Keratinocyte (primary cell): Measurements from ENCODE around the gene PIH1D1. TPM values are rescaled to one million over a fixed set of nuclear protein-coding genes. Genes with fewer than 3 reads are reported as not detected.

Source experiments
- DNase-seq: peaks from one replicate; pipeline ENCODE4 v3.0.0-alpha.2; 2011; ENCODE audit warnings: low read depth, missing footprints, low spot score
- FAIRE-seq: peaks from 2 replicates; lab custom pipeline; 2011; peaks lifted over from hg19 to GRCh38; lab: Jason Lieb, UNC
- H2AFZ ChIP-seq: 2 replicates; pipeline ENCODE4 v1.6.0; 2012; ENCODE audit warnings: low read length, control low read depth, inconsistent platforms; ENCODE audit not compliant: control insufficient read depth
- H3K27ac ChIP-seq: 2 replicates; pipeline ENCODE4 v1.5.1; 2011; ENCODE audit warnings: low read length; ENCODE audit not compliant: control insufficient read depth, insufficient read depth
- H3K27me3 ChIP-seq: 3 replicates; pipeline ENCODE4 v1.6.0; 2011; ENCODE audit warnings: low read length; ENCODE audit not compliant: control insufficient read depth, insufficient read depth; ENCODE audit errors: extremely low read depth
- H3K36me3 ChIP-seq, 2 experiments: 2 replicates in 1 of 2; 3 replicates in 1 of 2; pipeline ENCODE4 v1.5.1; 2011; ENCODE audit warnings: low read length in 2 of 2, mild to moderate bottlenecking in 1 of 2; ENCODE audit not compliant: control insufficient read depth in 2 of 2, insufficient read depth in 2 of 2; ENCODE audit errors: extremely low read depth in 1 of 2
- H3K4me1 ChIP-seq: 3 replicates; pipeline ENCODE4 v1.5.1; 2011; ENCODE audit warnings: low read length; ENCODE audit not compliant: control insufficient read depth, insufficient read depth; ENCODE audit errors: extremely low read depth
- H3K4me2 ChIP-seq: 3 replicates; pipeline ENCODE4 v1.6.0; 2011; ENCODE audit warnings: low read depth, low read length; ENCODE audit not compliant: control insufficient read depth, insufficient read depth; ENCODE audit errors: extremely low read depth
- H3K4me3 ChIP-seq, 3 experiments: fragments of 200-600 bp in 1 of 3; sonication (generic) in 1 of 3; 2 replicates in 2 of 3; 3 replicates in 1 of 3; pipeline ENCODE4 v1.5.1; 2011 to 2016; ENCODE audit warnings: low read length in 3 of 3, mild to moderate bottlenecking in 3 of 3, control low read depth in 2 of 3, inconsistent platforms in 1 of 3, low read depth in 1 of 3, mixed read lengths in 1 of 3, mixed run types in 1 of 3, moderate library complexity in 1 of 3; ENCODE audit not compliant: control insufficient read depth in 2 of 3, insufficient read depth in 2 of 3; ENCODE audit errors: extremely low read depth in 1 of 3
- H3K79me2 ChIP-seq: 2 replicates; pipeline ENCODE4 v1.6.0; 2012; ENCODE audit warnings: low read length; ENCODE audit not compliant: control insufficient read depth, insufficient read depth
- H3K9ac ChIP-seq: 3 replicates; pipeline ENCODE4 v1.6.0; 2011; ENCODE audit warnings: low read length; ENCODE audit not compliant: control insufficient read depth, insufficient read depth; ENCODE audit errors: extremely low read depth
- H3K9me1 ChIP-seq: 3 replicates; pipeline ENCODE4 v1.6.0; 2011; ENCODE audit warnings: low read length; ENCODE audit not compliant: control insufficient read depth, insufficient read depth; ENCODE audit errors: extremely low read depth
- H3K9me3 ChIP-seq: 2 replicates; pipeline ENCODE4 v1.5.1; 2012; ENCODE audit warnings: low read depth, low read length; ENCODE audit not compliant: control insufficient read depth
- H4K20me1 ChIP-seq: 3 replicates; pipeline ENCODE4 v1.6.0; 2011; ENCODE audit warnings: low read length; ENCODE audit not compliant: control insufficient read depth, insufficient read depth; ENCODE audit errors: extremely low read depth
- EZH2 ChIP-seq: IDR thresholded peaks from one replicate; pipeline ENCODE4 v1.6.1; 2012; ENCODE audit warnings: inconsistent platforms, mild to moderate bottlenecking, low read length, moderate library complexity
- dilution Hi-C: fragments of 300-500 bp; cut with MboI; formaldehyde crosslinking; loops from one replicate; pipeline ENCODE4 v1.7.0; 2020; ENCODE audit warnings: low sequenced_read_pairs; ENCODE audit not compliant: extremely low pct_ligation_motif_present
- polyA plus RNA-seq, 5 experiments: library from polyadenylated mRNA; depleted of rRNA in 3 of 5; stranded (reverse) in 3 of 5; stranded (forward) in 1 of 5; unstranded in 1 of 5; fragments of >200 nt; gene quantifications; 1 replicate in 1 of 5; 2 replicates in 3 of 5; 3 replicates in 1 of 5; pipeline versions ENCODE4 v1.2.1 to v1.2.3, GENCODE V29; 2011 to 2012; ENCODE audit warnings: missing spikeins in 2 of 5, low read depth in 1 of 5, low replicate concordance in 1 of 5
- TF ChIP-seq, protein P1 (sequence below), 3 experiments: IDR thresholded peaks in 1 of 3; conservative IDR thresholded peaks in 1 of 3; optimal IDR thresholded peaks in 1 of 3; 2 replicates in 2 of 3; 3 replicates in 1 of 3; pipeline versions ENCODE3 to v1.5.1; 2011; ENCODE audit warnings: low read length in 3 of 3, mild to moderate bottlenecking in 3 of 3, moderate library complexity in 2 of 3, control low read depth in 1 of 3, inconsistent platforms in 1 of 3; ENCODE audit not compliant: insufficient read depth in 2 of 3; ENCODE audit errors: extremely low read depth in 1 of 3

The PIH1D1 gene
- polyA plus RNA-seq, 1 donor (not counting 4 experiments of a cell fraction or from before 2014, with no cell fraction given): 37.8 TPM

DNA sequence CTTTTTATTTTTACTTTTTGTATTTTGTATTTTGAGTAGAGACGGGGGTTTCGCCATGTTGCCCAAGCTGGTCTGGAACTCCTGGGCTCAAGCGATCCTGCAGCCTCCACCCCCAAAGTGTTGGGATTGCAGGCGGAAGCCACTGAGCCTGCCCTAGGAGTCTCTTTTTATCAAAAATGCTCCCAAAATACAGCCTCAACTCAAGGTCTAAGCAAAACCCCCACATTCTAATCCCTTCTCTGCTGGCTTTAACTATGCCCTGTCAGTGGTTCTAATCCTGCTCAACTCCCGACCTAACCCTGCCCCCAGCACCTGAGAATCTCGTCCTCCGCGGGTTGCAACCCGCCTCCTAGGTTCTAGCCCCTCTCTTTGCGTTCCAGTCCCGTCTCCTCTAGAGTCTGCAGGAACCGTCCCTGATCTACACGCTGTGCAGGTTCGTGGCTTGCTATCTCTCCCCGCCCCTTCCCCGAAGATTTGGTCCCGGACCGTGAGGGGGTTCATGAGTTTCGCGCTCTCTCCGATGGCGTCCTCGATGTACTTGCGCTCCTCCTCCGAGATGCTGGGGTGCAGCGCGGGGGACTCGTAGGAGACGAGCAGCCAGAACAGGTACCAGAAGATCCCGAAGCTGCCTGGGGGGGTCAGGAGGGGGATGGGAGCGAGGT lies 18.2 kb downstream of the PIH1D1 start:
- Histone ChIP-seq H3K4me3 (no peak overlapping the region), H3K36me3 (no peaks in the 10 kb centered on the region), H3K9me1 (no peaks in the 10 kb centered on the region), H3K9ac (no peak overlapping the region), H3K27ac (no peak overlapping the region), H3K4me2 (no peak overlapping the region), H3K9me3 (no peaks in the 10 kb centered on the region), H3K27me3 (peaks cover 94% of the 10 kb centered on the region), H4K20me1 (no peaks in the 10 kb centered on the region), H3K4me1 (peaks cover 2% of the 10 kb centered on the region), H3K79me2 (no peaks in the 10 kb centered on the region), H2AFZ (no peak overlapping the region)
- DNase-seq (no peak), FAIRE-seq (no peak)
- peak; percentile 86 for TF ChIP-seq EZH2
- TF ChIP-seq, protein P1, sequence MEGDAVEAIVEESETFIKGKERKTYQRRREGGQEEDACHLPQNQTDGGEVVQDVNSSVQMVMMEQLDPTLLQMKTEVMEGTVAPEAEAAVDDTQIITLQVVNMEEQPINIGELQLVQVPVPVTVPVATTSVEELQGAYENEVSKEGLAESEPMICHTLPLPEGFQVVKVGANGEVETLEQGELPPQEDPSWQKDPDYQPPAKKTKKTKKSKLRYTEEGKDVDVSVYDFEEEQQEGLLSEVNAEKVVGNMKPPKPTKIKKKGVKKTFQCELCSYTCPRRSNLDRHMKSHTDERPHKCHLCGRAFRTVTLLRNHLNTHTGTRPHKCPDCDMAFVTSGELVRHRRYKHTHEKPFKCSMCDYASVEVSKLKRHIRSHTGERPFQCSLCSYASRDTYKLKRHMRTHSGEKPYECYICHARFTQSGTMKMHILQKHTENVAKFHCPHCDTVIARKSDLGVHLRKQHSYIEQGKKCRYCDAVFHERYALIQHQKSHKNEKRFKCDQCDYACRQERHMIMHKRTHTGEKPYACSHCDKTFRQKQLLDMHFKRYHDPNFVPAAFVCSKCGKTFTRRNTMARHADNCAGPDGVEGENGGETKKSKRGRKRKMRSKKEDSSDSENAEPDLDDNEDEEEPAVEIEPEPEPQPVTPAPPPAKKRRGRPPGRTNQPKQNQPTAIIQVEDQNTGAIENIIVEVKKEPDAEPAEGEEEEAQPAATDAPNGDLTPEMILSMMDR (optimal IDR thresholded peaks at IDR 0.05 in 1 of 3, IDR thresholded peaks at IDR 0.05 in 1 of 3, conservative IDR thresholded peaks at IDR 0.05 in 1 of 3; ENCODE audit: extremely low read depth in 1 of 3, insufficient read depth in 2 of 3, low read length in 3 of 3): no peak
- dilution Hi-C loops: no loop called here

DNA sequence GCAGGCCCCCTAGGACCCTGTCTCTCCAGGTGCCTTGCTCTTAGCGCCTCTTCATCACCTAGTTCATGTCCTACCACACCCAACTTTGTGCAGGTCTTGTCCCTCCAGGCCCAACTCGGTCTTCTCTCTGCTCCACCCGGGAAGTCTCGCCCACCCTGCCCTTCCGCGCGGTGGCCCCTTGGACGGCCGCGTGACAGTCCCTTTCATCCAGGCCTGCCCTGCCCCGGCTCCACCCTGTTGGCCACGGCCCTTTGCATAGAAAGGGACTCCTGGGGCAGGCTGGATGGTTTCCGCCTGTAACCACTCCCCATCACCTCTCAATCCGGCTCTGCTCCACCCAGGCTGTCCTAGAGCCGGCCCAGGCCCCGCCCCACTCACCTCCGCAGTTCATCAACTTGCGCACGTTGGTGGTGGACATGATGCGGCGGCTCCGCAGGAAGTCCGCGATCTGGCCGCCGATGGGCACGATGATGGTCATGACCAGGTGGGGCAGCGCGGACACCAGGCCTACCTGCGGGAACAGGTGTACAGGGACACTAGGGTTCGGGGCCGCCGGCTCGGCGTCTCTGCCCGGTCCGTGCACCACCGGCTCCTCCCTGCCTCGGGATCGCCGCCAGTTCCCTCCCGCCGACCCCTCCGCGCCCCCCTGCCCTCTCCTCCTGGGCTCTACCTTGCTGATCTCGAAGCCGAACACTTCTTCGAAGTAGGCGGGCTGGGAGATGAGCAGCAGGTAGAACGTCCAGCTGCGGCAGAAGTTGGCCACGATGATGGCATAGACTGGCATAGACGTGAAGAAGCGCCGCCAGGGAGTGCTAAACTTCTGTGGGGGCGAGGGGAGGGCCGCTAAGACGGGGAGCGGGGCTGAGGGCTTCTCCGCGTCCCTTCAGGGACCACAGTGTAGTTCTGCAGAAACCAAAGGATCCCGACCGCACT lies 19.2 kb downstream of the PIH1D1 start:
- H3K4me2 ChIP-seq: no peak overlapping the region
- peaks cover 7% of the 10 kb centered on the region for H3K4me1 ChIP-seq
- H3K4me3 ChIP-seq: no peak overlapping the region
- no peaks in the 10 kb centered on the region for H3K79me2 ChIP-seq
- no peak for FAIRE-seq
- DNase-seq: no peak
- dilution Hi-C loops: no loop called here
- TF ChIP-seq, protein P1 (optimal IDR thresholded peaks at IDR 0.05 in 1 of 3, IDR thresholded peaks at IDR 0.05 in 1 of 3, conservative IDR thresholded peaks at IDR 0.05 in 1 of 3; ENCODE audit: extremely low read depth in 1 of 3, insufficient read depth in 2 of 3, low read length in 3 of 3): no peak
- TF ChIP-seq EZH2: peak; percentile 81
- no peak overlapping the region for H3K9ac ChIP-seq
- no peaks in the 10 kb centered on the region for H3K36me3 ChIP-seq
- H3K9me3 ChIP-seq: no peaks in the 10 kb centered on the region
- H2AFZ ChIP-seq: no peak overlapping the region
- H3K27ac ChIP-seq: no peak overlapping the region
- H3K9me1 ChIP-seq: no peaks in the 10 kb centered on the region
- no peaks in the 10 kb centered on the region for H4K20me1 ChIP-seq
- peaks cover 93% of the 10 kb centered on the region for H3K27me3 ChIP-seq
